ENCODE data around the gene CRB1.

Gene CRB1

DNA sequence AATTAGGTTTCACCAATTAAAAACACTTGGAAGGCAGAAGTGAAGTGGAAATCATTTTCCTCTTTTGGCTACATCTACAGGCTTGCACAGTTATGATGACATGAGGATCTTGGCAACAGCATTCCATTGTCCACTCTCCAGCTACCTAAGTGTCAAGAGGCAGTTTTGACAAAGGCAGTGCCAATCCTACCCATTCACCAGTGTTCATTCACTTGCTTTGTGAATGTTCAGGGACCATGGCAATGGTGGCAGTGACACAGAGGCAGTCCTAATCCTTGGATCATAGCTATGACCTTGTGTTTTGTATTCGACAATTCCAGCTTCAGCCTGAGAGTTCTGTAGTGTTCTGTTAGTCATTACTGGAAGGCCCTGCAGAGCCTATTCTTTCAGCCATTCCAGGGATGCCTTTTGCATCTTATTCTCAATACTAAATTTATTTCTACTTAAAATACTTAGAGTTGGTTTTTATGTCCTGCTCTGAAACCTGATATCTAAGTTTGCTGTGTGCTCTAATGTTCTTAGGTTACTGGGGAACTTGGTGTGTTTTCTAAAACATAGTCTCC is 36.7 kb downstream of the CRB1 start:
- DNase-seq: no peak

DNA sequence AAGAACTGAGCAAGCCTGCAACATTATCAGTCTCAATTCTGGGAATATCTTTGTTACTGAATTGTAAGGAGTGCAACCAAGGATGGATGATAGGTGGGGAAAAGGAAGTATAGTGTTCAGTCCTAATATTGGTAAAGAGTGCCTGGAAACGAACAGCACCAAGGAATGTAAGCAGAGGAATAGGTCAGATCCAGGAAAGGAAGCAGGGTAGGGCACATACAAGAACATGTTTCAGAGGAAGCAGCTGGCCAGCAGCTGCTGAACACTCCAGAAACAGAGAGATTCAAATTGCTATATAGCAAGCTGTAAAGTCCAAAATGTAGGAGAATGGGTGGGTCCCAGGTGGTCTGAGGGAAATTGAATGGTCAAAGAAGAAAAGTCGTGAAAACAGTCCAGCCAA is 37.9 kb downstream of the CRB1 start:
- no peak for DNase-seq

DNA sequence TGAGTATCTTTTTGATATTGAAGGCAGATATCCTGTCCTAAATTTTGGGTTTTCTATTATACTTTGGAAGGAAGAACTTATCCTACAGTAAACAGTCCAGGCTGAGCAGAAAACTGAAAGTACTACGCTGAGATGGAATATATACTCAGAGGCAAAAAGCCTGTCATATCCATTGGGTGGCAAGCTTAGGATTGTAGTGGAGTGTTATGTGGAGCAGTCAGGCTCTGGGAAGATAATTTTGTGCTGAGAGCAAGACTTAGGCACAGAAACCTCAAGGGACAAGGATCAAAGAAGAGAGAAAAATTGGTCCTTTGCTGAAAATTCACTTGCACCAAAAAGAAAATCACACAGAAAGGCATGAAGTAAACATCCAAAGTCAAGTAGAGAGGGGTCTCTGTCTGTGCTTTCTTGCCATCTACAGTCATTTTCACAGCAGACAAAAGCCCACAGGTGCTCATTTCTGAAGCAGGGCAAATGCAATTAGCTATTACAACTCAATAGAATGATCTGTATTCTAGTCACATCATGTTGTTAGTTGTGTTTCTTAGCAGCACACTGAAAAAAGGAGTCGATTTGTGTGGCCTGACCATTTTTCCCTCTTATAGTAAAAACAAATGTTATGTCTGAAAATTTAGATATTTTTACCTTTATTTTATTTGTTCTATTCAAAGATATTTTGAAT is 38.5 kb downstream of the CRB1 start:
- no peak for DNase-seq

DNA sequence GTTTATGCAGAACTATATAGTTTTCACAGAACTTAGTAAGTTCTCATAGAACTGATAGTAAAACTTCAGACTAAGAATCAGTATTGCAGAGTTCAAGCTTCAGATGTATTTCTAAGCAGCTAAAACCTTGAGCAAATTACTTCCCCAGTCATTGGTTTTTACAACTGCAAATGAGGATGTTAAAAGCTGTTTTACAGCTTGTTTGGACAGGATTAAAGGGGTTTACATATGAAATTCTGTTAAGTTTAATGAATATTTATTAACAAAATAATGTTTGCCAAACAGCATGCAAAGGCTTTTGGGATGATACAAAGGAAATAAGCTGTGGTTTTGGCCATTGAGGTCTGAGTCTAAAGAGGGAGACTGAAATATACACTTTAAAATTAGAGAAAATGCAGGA is 39.1 kb downstream of the CRB1 start:
- DNase-seq: no peak

DNA sequence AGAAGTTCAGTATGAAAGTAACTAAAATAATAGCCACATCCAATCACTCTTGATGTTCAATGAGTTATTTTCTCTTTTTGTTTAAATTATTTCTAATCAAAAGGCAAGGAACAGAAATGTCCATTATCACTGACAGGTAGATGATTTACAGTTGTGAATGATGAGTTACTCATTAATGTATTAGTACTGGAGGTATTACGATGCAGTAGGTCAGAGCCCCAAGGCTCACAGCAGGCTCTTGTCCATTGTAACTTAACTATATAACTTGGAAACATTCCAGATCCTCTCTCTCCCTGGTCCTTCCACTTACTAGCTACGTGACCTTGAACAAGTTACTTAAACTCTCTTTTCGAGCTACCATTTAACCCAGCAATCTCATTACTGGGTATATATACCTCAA is 39.5 kb downstream of the CRB1 start:
- DNase-seq: no peak

DNA sequence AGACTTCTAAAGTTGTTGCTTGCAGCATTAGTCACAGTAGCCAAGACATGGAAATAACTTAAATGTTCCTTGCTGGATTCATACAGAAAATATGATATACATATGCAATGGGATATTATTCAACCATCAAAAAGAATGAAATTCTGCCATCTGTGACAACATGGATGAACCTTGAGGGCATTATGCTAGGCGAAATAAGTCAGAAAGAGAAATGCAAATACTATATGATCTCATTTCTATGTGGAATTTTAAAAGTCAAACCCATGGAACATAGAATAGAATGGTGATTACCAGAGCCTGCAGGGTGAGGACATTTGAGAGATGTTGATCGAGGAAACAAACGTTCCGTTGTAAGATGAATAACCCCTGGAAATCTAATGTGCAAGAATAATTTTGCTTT is 43.0 kb downstream of the CRB1 start:
- no peak for DNase-seq

DNA sequence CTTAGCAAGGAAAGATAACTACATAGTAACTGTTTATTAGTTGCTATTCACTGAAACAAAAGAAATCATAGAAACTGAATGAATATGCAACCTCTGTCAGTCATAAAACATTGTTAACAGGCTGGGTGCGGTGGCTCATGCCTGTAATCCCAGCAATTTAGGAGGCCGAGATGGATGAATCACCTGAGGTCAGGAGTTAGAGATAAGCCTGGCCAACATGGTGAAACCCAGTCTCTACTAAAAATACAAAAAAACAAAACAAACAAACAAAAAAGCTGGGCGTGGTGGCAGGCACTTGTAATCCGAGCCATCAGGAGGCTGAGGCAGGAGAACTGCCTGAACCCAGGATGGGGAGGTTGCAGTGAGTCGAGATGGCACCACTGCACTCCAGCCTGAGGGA is 44.1 kb downstream of the CRB1 start:
- no peak for DNase-seq

DNA sequence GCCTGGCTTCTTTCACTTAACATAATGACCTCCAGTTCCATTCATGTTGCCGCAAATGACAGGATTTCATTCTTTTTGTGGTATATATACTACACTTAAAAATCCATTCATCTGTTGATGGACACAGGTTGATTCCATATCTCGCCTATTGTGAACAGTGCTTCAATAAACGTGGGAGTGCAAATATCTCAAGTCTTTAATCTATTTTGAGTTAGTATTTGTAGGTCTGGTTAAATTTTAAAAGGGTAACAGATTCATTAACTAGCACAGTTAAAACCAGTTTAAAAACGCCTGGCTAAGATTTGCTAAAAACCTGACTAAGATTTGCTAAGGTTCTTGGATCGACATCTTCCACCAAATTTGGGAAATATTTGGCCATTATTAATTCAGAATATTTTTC is 45.7 kb downstream of the CRB1 start:
- DNase-seq: no peak

DNA sequence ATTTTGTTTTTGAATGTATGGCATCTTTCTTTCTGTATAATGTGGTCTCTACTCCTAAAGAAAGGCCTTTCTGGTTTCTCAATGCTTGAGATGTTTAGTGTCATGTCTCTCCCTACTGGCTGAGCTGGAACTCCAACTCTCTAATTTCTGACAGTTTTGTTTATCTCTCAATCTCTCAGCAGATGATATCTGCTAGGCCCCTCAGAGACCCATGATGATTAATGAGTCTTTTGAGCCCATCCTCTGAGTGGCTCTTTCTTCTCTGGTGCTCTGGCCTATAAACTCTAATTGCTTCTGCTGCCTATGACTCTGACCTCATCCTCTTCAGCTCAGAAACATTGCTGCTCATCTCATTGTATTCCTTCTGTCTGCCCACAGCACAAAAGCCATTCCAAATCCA is 46.6 kb downstream of the CRB1 start:
- DNase-seq: no peak

DNA sequence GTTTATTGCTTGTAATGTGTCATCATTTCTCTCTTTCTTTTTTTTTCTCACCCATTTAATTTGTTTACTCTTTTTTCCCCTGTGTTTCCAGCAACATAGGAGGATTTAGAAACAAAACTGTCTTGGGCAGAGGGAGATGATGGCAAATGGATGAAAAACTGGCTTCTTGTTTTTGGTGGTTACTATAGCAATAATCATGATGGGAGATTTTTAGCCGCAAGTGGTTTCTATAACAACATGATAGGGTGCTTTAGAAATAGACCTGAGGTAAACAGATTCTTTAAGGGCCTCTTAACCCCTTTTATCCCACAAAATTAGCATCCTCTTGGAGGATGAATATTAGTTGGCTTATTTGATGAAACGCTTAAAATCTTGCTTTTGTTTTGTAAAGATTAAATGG is 51.6 kb downstream of the CRB1 start:
- DNase-seq: no peak

DNA sequence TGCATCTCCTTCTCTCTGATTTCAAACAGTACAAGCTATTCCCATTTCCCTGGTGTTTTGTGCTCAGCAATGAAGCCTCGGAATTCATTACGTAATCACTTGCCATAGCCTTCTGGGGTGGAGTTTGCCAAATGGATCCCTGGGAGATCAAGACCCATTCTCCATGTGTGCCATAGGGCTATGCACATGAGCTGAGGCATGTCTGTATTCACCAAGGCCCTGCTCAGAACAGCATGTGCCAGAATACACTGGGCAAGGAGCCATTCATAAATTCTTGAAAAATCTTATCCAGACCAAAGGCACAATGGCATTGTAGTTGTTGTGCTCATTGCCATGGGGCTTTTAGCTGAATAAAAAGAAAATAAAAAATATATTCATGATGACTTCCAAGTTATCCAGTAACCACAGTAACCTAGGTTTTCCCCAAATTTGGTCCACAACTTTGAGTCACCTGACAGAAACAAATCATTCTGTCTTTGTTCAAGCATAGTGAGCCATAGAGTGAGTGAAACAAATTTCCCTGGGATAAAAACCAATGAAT is 53.0 kb downstream of the CRB1 start:
- no peak for DNase-seq

DNA sequence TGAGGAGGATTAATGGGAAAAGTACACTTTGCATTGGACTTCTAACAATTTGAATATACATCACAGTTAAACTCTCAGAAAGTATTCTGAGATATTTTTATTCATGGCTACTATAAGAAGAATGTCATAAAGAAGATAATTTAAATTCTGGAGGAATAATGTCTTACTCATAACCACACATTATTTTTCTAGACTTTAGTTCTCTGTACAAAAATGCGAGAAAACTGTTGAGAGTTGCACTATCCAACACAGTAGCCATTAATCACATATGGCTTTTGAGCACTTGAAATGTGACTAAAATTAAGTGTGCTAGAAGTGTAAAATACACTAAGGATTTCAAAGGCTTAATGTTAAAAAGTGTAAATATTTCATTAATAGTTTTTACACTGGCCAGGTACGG is 53.8 kb downstream of the CRB1 start:
- no peak for DNase-seq

DNA sequence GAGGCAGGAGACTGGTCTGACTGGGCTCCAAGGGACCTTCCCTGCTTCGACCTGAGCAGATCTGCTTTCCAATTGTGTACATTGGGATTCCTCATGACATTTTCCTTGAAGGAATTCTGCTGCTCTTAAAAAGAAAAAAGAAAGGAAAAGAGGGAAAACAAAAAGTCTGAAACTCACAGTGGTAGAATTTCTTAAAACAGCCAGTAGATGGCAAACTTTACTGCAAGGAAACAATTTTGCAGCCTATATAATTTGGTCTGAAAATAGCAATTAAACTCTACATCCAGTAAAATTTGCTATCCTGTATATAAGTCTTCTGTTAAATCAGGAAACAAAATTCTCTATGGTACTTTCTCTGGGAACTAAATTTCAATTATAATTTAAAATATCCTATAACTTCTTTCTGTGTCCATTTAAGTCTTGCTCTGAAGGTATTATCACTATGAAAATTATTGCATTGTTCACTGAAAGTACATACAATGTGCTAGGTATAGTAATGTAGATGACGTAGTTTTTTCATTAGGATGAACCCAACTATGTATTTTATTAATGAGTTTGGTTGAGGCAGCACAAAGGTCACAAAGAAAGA is 59.8 kb downstream of the CRB1 start:
- DNase-seq: no peak

DNA sequence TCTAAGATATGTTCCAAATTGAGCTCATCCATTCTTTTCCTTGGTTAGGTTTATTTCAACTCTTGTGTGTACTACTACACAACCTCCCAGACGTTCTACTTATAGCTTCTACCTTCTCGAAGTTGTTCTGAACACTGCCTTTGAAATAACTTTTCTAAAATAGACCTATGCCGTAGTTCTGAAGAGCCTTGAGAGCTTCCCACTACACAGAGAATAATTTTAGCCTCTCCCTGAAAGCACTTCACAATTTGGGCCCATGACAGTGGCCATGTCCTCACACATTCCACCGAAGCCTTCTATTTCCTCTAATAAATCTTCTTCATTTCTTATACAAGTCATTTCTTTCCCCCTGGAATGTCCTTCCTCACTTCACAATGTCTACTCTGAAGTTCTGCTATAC is 62.2 kb downstream of the CRB1 start:
- no peak for DNase-seq

DNA sequence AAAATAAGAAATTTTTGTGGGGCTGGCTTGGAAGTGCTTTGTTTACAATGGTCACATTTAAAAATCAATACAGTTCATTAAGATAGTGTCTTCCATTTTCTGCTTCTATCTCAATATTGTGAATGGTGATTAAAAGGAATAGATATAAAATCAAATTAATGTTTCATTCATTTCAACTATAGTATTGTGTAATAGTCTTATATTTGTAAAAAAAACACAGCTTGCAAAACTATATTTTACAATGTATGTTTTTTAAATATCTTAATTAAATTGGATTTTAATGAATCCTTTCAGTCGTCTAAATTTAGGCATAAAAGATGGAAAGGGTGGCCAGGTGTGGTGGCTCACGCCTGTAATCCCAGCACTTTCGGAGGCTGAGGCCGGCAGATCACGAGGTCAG is 63.5 kb downstream of the CRB1 start:
- no peak for DNase-seq

DNA sequence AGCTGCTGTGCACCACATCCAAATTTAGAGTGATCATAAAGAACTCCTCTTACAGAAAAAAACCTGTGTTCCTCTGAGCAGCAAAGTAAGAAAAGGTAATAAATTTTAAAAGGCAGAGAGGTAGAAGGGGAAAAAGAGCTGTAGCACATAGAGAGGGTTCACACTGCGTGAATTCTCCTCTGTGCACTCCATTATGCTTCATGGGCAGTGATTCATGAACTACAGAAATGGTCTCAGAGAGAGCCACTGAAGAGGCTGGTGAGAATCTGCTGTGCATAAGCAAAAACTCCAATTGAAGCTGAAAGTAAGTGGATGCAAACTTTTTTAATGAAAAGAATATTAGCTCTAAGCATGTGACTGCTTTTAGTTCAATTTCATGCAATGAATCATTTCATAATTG is 65.0 kb downstream of the CRB1 start:
- DNase-seq: no peak

DNA sequence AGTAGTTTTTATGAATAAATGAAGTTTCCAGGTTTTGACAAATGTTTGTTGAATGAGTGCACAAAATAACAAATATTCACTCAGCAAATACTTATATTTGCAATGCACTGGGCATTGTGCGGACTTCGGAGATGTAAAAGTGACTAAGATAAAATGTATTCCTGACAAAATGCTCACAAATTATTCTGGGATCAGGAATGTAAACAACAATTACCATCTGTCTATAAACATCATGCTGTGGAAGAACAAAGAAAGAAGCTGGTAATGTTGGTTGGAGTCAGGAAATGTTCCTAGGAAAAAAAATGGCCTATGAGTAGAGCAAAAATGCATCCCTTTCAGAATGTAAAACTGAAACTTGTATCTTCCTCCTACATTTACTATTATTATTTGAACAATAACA is 68.5 kb downstream of the CRB1 start:
- no peak for DNase-seq

DNA sequence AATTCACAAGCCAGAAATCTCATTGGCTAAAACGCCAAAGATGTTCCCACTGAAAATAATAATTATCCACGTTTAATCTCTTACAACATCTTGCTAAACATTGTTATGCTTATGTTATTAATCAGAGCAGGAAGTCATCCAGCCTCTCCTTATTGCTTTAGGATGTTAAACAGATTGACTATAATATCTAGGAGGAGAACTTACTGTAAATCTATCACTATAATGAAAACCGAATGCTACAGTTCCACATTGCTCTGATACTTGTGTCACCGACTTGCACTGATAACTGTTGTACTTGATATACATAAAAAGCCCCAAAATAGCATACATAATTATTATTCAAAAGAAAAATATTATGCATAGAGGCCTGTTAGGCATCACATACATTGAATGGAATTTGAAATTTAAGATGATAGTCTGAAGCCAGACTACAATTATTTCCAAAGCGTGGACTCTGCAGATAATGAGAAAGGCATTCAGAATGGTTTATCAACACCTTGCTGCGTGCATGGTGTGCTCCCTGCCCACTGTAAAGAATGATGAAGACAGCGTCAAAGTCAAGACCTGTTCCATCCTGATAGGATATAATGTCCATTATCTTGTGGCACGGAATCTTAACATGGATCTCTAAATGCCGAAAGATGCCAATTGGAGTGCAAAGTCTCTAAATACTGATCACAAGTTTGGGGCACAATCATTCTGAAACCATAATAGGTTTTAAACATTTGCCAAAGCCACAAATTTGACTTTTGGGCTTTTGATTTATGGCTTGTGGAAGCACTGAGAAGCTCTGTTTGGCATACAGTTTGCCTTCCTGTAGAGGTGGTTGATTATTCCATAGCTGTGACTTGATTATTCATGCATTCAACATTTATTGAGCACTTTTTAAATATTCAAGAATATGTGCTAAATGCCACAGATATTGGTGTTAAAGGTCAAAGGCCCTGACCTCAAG is 71.3 kb downstream of the CRB1 start:
- DNase-seq: no peak

DNA sequence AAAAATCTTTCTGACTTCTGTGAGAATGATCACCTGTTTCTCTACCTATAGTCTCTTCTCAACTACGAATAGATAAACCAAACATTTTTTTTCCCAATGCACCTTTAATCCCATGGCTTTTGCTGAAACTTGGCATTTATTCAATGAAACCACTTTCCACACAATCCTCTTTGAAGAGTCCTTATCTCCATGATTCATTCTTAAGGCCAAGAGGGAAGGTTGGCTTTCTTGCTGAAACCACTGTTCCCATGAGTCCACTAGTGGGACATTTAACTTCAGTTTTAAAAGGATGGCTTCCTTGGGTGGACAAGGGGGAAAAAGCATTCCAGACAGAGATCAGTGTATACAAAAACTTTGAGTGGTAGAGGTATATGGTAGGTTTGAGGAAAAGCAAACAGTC is 73.6 kb downstream of the CRB1 start:
- DNase-seq: no peak

DNA sequence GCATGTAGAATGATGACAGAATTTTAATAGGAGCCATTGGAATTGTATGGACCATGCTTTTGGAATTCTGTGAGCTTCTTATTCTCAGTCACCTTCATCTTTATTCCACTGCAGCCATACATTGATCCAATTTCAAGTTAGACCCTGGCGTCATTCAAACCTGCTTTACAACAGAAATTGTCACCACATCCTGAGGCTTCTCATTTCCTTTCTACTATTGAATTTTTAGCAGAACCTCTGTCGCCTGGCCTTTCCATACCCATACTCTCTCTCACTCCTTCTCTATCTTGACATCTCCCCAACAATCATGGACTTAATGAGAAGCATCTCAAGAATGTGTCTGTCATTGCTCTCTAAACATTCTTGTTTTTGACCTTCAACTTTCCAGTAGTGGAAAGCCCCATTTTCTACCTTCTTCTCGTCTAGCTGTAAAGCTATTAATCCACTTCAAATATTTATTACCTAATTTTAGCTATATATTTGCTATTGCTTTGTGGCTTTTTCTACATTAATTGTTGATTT is 74.1 kb downstream of the CRB1 start:
- DNase-seq: no peak

DNA sequence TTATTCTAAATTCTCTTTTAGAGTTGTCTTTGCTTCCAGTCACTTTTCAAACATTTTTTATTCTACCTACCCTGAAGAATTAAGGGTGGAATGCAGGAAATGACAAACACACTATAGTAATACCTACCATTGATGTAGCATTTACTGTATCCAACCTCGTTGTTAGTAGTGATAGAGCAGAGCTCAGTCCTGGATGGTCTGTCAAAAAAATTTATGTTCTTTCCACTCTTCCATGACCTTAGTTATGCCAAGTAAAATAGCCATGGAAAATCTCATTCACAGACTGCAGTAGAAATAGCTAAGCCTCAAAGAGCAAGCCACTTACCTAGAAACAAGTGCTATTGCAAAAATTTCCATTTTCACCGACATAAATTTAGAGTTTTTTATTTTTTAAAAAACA is 74.6 kb downstream of the CRB1 start:
- DNase-seq: no peak

DNA sequence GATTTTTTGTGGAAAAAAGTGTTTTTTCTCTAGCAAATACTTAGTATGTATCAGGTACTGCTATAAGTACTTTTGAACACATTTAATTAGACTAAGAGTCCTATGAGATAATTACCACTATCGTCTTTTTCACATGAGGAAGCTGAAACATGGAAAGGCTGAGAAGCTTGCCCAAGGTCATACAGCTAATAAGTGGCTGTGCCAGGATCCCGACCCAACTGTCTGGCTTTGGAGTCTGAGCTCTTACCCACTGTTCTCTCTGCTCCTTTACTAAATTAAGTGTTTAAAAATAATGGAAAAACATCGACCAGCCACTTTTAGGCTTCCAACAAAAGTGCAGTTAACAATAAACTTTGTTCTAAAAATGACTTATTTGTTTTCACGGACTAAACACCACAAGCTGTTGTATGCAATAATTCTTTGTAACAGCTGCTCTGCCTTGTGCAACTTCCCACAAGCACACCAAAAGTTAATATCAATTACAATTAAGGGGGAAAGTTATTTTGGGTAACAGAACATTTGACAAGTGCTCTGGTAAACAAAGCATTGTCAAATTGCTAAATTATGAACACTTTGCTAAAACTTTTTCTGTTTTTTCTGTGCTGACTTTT is 75.7 kb downstream of the CRB1 start:
- DNase-seq: no peak

All from stimulated activated CD8-positive, alpha-beta memory T cell treated with anti-CD3 and anti-CD28 coated beads, Interleukin-4, amount 100 ng/mL, for 48 hours (primary cell).